K562 (cell line): ENCODE data around the gene UNC45A. TPM values are rescaled to one million over a fixed set of nuclear protein-coding genes. Genes with fewer than 3 reads are reported as not detected.
A peak's percentile ranks its signal among the peaks of the same experiment; 100 is the strongest.

Source experiments
- DDX20 ChIP-seq: fragments of 450-650 bp; IDR thresholded peaks from 2 replicates; pipeline ENCODE4 v1.6.1; 2016; ENCODE audit warnings: missing genetic modification characterization, low read depth, mild to moderate bottlenecking, missing compliant biosample characterization, moderate library complexity
- RCOR1 ChIP-seq, 2 experiments: IDR thresholded peaks; 2 replicates each; pipeline ENCODE4 v1.6.1; 2012; ENCODE audit warnings: low read depth in 2 of 2, low read length in 2 of 2, borderline replicate concordance in 1 of 2, improper control_type of control experiment in 1 of 2
- ZC3H4 ChIP-seq: sonication (generic); formaldehyde crosslinking; IDR thresholded peaks from 2 replicates; pipeline ENCODE4 v1.9.0; 2021; ENCODE audit warnings: missing genetic modification reagents, borderline replicate concordance
- ZFX ChIP-seq: sonication (generic); formaldehyde crosslinking; IDR thresholded peaks from 2 replicates; pipeline ENCODE4 v1.8.0; 2022; ENCODE audit warnings: mild to moderate bottlenecking, missing genetic modification reagents, moderate library complexity
- ZNF592 ChIP-seq: fragments of 450-650 bp; IDR thresholded peaks from 2 replicates; pipeline ENCODE4 v1.6.1; 2017; ENCODE audit warnings: antibody characterized with exemption, mild to moderate bottlenecking
- polyA plus RNA-seq, 8 experiments: library from polyadenylated mRNA; depleted of rRNA in 4 of 8; stranded (reverse) in 5 of 8; unstranded in 3 of 8; fragments of >200 nt; fragmentation: Nextera tagmentation in 2 of 8; fragmentation: Illumina TruSeq in 1 of 8; extraction: Ambion mirVana in 2 of 8; extraction: Trizol in 1 of 8; gene quantifications; 2 replicates each; pipeline versions ENCODE4 v1.2.1 to v1.2.3, GENCODE V29; 2011 to 2014; ENCODE audit warnings: inconsistent platforms in 1 of 8, missing spikeins in 1 of 8
- total RNA-seq, 7 experiments: library from RNA; depleted of rRNA in 6 of 7; stranded (reverse); fragments of >200 nt in 6 of 7; fragmentation: Illumina TruSeq in 2 of 7; extraction: Trizol in 2 of 7; gene quantifications; 2 replicates each; pipeline versions ENCODE4 v1.2.1 to v1.2.3, GENCODE V29; 2011 to 2021; ENCODE audit warnings: low replicate concordance in 1 of 7

Gene UNC45A
- total and polyA plus RNA-seq, 9 of the 15 experiments (the other 6 are each of a cell fraction or from before 2014, with no cell fraction given): 22.4 to 79.3 (median 43.7) TPM

DNA sequence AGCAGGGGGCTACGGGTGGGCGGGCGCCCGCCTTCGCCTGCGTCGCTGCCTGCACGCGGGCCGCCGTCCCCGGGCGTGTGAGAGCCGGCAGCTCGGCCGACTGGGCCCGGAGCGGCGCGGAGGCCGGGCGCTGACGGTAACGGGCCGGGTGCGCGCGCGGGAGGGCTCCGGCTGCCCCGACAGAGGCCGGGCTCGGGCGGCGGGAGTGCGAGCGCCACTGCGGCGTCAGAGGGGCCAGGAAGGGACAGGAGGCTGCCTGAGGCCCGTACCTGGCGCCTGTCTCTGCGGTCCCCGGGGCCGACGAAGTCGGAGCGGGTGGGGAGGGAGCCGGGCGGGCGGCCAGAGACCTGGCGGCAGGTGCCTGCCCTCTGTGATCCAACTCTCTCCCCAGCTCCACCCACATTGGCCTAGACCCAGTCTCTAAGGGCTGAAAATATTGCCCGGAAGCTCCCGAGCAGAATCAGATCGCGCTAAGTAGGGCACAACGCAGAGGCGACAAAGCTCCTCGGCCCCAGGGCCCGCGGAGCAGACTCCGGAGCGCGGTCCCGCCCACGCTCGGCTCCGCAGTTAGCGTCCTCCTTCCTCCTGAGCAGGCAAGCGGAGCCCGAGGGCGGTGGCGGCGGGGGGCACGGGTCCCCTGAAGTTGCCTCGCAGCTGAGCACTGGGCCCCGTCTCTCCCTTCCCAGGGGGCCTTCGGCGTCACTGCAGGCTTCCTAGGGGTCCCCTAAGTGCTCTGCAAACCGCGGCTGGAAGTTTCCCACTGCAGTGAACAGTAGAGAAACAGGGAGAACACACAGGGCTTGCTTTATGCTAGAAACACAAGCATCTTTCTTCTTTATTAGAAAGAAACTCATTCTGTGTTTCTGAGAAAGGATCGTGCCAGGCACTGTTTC, 32.0 kb upstream of the UNC45A start, which contains the start of gene MAN2A2 (continued):
- TF ChIP-seq ZC3H4 (CRISPR knock-in tag): 0 out of 2 replicates have a peak, but pooled peaks have one; percentile 52
- TF ChIP-seq DDX20: no peak
- peak; percentile 48; the same call in 1 of the 2 replicates for TF ChIP-seq ZNF592
- TF ChIP-seq ZFX (CRISPR knock-in tag): peak; percentile 54
- TF ChIP-seq RCOR1 (IDR thresholded peaks at IDR 0.05; ENCODE audit: borderline replicate concordance in 1 of 2, low read depth in 2 of 2, low read length in 2 of 2): peak in 1 of 2 experiments; percentile 43; a peak in 1 of 4 replicates
